Stimulated activated effector memory CD8-positive, alpha-beta T cell treated with anti-CD3 and anti-CD28 coated beads, Interleukin-12 subunit alpha, Interleukin-12 subunit beta, amount 100 ng/mL, for 72 hours (primary cell): ENCODE measurements around the gene PTPN23.
A peak's percentile ranks its signal among the peaks of the same experiment; 100 is the strongest.
"Not testable (repeated sequence)": the region's sequence is repeated elsewhere in the genome, so short reads cannot be mapped to it uniquely, and the experiment has no call there.

Source experiments
- ATAC-seq: fragments of 150-1000 bp; cut with Tn5 transposase; 2 replicates; pipeline ENCODE4 v1.10.0; 2021
- DNase-seq, 2 donors: peaks; one replicate each; pipeline ENCODE4 v3.0.0; 2021 to 2022; ENCODE audit warnings: low spot score in 2 of 2
- H3K27ac Mint-ChIP-seq: one replicate; pipeline ENCODE4 v1.8.0; 2022; ENCODE audit warnings: mild to moderate bottlenecking, mixed read lengths
- H3K36me3 Mint-ChIP-seq: one replicate; pipeline ENCODE4 v1.8.0; 2022; ENCODE audit warnings: mild to moderate bottlenecking, mixed read lengths
- H3K4me1 Mint-ChIP-seq: one replicate; pipeline ENCODE4 v1.8.0; 2022; ENCODE audit warnings: mixed read lengths
- H3K4me3 Mint-ChIP-seq: one replicate; pipeline ENCODE4 v1.8.0; 2022; ENCODE audit warnings: mild to moderate bottlenecking, mixed read lengths
- H3K9me3 Mint-ChIP-seq: one replicate; pipeline ENCODE4 v1.8.0; 2022; ENCODE audit warnings: mixed read lengths

PTPN23 gene

GRCh38 chr3:47365213-47366153 lies 15.3 kb upstream of the PTPN23 start:
- DNase-seq (no peak), ATAC-seq (no peak)
- H3K4me1 Mint-ChIP-seq: peaks cover 13% of the 10 kb centered on the region
- peaks cover 5% of the 10 kb centered on the region for H3K9me3 Mint-ChIP-seq
- H3K4me3 Mint-ChIP-seq: no peak overlapping the region
- no peak overlapping the region for H3K27ac Mint-ChIP-seq
- H3K36me3 Mint-ChIP-seq: peaks cover under 1% of the 10 kb centered on the region

- DNase-seq (no peak), ATAC-seq (no peak)
- Mint-ChIP-seq H3K4me3 (no peak overlapping the region), H3K4me1 (peaks cover 12% of the 10 kb centered on the region), H3K36me3 (no peaks in the 10 kb centered on the region), H3K27ac (no peak overlapping the region), H3K9me3 (peaks cover 5% of the 10 kb centered on the region)
Observed at GRCh38 chr3:47366833-47367232, 14.0 kb upstream of the PTPN23 start.

DNA sequence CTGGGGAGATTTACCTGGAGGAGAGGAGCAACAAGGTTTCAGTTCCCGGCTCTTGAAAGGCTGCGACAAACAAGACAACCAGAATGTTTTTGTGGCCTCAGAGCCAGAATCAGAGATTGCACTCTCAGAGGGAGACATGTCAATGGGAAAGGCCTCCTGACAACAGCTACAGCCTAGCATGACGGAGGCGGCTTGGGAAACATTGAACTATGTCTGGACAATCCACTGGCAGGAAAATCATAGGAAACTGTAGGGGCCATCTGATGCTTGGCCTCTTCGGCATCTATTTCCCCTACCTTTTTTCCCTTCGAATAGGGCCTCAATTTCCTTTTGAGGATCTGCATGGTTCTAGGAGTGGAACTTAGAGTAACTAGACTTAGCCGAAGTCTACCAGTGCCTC lies 13.2 kb upstream of the PTPN23 start:
- ATAC-seq: no peak
- Mint-ChIP-seq H3K4me1 (peaks cover 6% of the 10 kb centered on the region), H3K4me3 (no peak overlapping the region), H3K9me3 (peaks cover 2% of the 10 kb centered on the region), H3K27ac (no peak overlapping the region), H3K36me3 (no peaks in the 10 kb centered on the region)
- DNase-seq: no peak

- H3K4me3 Mint-ChIP-seq, DNase-seq, H3K36me3 Mint-ChIP-seq, H3K4me1 Mint-ChIP-seq, ATAC-seq, H3K9me3 Mint-ChIP-seq: not testable (repeated sequence)
- H3K27ac Mint-ChIP-seq: peak overlapping the region; percentile 9
Observed at GRCh38 chr3:47370020-47370419, 10.8 kb upstream of the PTPN23 start.

- no peak overlapping the region for H3K4me3 Mint-ChIP-seq
- DNase-seq (no peak), ATAC-seq (peak; percentile 45)
Observed at GRCh38 chr3:47370887-47371697, 9.7 kb upstream of the PTPN23 start.

GRCh38 chr3:47374587-47374986 lies 6.2 kb upstream of the PTPN23 start:
- H3K27ac Mint-ChIP-seq: no peak overlapping the region
- H3K4me1 Mint-ChIP-seq: peaks cover 19% of the 10 kb centered on the region
- no peaks in the 10 kb centered on the region for H3K36me3 Mint-ChIP-seq
- H3K4me3 Mint-ChIP-seq: no peak overlapping the region
- no peak for ATAC-seq
- no peak for DNase-seq
- H3K9me3 Mint-ChIP-seq: no peaks in the 10 kb centered on the region

More at GRCh38 chr3:47370887-47371697, 9.7 kb upstream of the PTPN23 start:
- H3K4me1 Mint-ChIP-seq: no peaks in the 10 kb centered on the region
- no peaks in the 10 kb centered on the region for H3K36me3 Mint-ChIP-seq
- H3K9me3 Mint-ChIP-seq: no peaks in the 10 kb centered on the region
- H3K27ac Mint-ChIP-seq: no peak overlapping the region

DNA sequence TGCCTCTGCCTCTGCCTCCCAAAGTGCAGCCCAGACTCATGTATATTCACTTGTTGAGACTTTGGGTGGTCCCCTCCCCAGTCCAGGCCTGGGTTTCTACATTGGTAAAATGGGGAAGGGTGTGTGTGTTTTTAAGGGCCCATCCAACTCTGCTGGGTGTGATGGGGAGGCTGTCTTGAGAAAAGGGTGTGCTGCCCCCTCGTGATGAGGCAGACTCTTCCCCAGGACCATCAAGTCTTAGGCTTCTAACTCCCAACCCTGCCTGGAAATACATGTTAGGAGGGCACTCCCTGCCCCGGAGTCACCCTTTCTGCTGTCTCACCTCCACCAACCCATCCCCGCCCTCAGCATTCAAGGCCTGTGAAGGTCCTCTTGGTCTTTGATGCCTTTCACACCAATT lies 4.4 kb upstream of the PTPN23 start:
- H3K9me3 Mint-ChIP-seq: no peaks in the 10 kb centered on the region
- DNase-seq (no peak), ATAC-seq (no peak)
- no peak overlapping the region for H3K27ac Mint-ChIP-seq
- peaks cover 18% of the 10 kb centered on the region for H3K36me3 Mint-ChIP-seq
- no peak overlapping the region for H3K4me3 Mint-ChIP-seq
- H3K4me1 Mint-ChIP-seq: peaks cover 33% of the 10 kb centered on the region

DNA sequence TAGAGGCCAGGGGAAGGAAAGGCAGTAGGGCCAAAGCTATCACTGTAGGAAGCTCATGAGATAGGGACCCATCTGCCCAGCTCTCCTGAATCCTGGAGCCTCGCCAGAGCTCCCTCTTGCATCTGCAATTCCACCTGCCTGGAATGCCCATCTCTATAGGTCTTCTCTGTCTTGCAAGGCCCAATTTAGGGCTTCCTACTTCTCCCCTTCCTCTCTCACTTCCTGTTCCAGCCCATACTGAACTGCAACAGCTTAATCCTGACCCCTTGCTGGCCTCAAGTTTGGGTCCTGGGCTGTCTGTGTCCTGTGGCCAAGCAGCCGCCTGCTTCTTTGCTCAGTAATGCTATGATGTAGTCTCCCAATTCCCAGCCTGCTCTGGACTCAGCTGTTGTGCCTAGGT lies 3.6 kb upstream of the PTPN23 start:
- peaks cover 24% of the 10 kb centered on the region for H3K36me3 Mint-ChIP-seq
- no peak overlapping the region for H3K4me3 Mint-ChIP-seq
- H3K27ac Mint-ChIP-seq: peak overlapping the region; percentile 27
- H3K4me1 Mint-ChIP-seq: peaks cover 41% of the 10 kb centered on the region
- DNase-seq: no peak
- H3K9me3 Mint-ChIP-seq: no peaks in the 10 kb centered on the region
- no peak for ATAC-seq

GRCh38 chr3:47378869-47379268 lies 2.0 kb upstream of the PTPN23 start:
- Mint-ChIP-seq H3K4me3 (peak overlapping the region; percentile 95), H3K27ac (no peak overlapping the region), H3K4me1 (peaks cover 53% of the 10 kb centered on the region), H3K36me3 (peaks cover 41% of the 10 kb centered on the region), H3K9me3 (no peaks in the 10 kb centered on the region)
- no peak for ATAC-seq
- DNase-seq: no peak

DNA sequence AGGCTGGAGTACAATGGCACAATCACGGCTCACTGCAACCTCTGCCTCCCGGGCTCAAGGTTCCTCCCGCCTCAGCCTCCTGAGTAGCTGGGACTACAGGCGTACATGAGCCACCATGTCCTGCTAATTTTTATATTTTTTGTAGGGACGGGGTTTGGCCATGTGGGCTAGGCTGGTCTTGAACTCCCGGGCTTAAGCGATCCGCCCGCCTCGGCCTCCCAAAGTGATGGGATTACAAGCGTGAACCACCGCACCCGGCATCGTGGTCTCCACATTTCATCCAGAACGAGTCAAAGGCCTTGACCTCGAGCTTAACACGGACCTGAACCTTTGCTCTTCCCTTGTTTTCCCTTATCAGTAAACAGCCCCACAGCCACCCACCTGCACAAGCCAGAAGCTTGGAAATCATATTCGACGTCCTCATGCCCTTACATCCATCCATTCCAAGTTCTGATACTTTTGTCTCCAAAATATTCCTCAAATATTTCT lies 1.4 kb upstream of the PTPN23 start:
- H3K27ac Mint-ChIP-seq: peak overlapping the region; percentile 99
- ATAC-seq (no peak), DNase-seq (no peak)
- peaks cover 47% of the 10 kb centered on the region for H3K36me3 Mint-ChIP-seq
- peak overlapping the region; percentile 95 for H3K4me3 Mint-ChIP-seq
- H3K4me1 Mint-ChIP-seq: peaks cover 56% of the 10 kb centered on the region
- no peaks in the 10 kb centered on the region for H3K9me3 Mint-ChIP-seq

DNA sequence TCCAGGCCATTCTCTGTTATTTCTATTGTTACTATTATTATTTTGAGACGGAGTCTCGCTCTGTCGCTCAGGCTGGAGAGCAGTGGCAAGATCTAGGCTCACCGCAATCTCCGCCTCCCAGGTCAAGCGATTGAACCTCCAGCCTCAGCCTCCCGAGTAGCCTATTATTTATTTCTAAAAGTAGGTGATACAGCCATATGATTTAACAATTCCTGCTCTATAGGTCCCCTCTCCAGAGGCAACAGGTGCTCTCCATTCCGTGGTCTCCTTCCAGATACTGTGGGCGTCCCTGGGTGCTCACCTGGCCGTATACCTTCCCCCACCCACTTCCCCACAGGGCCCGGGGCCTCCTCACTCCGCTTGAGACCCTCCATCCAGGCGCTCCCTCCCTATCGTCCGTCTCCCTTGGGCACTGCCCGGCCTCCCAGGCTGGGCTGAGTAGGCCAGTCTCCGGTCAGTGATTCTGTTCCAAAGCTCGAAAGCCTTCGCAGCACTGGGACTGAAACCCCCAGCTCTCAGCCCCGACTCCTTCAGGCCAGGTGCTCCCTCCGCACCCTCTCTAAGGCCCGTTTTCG lies 708 bp upstream of the PTPN23 start:
- Mint-ChIP-seq H3K9me3 (no peaks in the 10 kb centered on the region), H3K27ac (peak overlapping the region; percentile 99), H3K36me3 (peaks cover 50% of the 10 kb centered on the region), H3K4me3 (peak overlapping the region; percentile 95), H3K4me1 (peaks cover 56% of the 10 kb centered on the region)
- DNase-seq (no peak), ATAC-seq (no peak)

DNA sequence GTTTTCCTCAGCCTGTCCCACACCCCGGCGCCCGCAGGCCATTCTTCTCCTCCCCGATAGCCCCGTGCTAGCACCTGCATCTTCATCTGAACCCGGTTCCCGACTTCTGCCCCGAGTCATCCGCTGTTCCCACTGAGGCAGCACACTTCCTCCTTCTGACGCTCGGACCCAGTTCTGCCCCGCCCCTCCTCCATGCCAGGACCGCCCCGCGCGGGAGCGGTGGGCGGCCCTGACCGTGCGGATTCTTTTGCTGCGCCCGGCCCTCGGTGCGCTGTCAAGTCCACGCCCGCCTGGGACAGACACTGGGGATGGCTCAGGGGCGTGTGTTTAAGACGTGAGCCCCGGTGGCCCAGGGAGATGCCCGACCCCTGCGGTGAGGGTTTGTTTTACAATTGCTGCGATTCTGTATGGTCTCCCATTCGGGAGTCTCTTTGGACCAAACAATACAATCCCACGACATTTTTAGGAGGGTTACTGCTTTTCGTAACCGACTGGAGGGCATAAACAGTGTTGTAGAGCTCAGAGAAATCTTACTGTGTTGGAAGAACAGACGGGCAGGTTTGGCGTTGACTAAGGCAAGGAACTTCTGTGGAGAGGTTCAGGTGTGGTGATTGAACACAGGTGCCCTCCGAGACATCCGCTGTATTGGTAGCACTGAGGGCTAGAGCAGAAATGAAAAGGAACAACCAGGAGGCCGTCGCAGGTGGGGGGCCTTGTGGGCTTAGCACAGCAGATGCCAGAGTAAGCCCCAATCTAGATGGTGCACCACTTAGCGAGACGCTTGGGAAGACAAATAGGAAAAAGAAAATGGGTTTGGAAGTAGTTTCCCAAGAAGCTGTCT lies 716 bp downstream of the PTPN23 start:
- H3K27ac Mint-ChIP-seq: peak overlapping the region; percentile 99
- H3K4me3 Mint-ChIP-seq: peak overlapping the region; percentile 95
- ATAC-seq: peak; percentile 81
- no peaks in the 10 kb centered on the region for H3K9me3 Mint-ChIP-seq
- peak; percentile 70 to 93 for DNase-seq
- H3K36me3 Mint-ChIP-seq: peaks cover 54% of the 10 kb centered on the region
- peaks cover 66% of the 10 kb centered on the region for H3K4me1 Mint-ChIP-seq

- H3K36me3 Mint-ChIP-seq: peaks cover 74% of the 10 kb centered on the region
- H3K4me1 Mint-ChIP-seq: peaks cover 54% of the 10 kb centered on the region
- ATAC-seq: no peak
- no peak overlapping the region for H3K27ac Mint-ChIP-seq
- DNase-seq: no peak
- H3K4me3 Mint-ChIP-seq: no peak overlapping the region
- H3K9me3 Mint-ChIP-seq: no peaks in the 10 kb centered on the region
Observed at GRCh38 chr3:47384425-47384824, 3.6 kb downstream of the PTPN23 start.

GRCh38 chr3:47385007-47385406 lies 4.2 kb downstream of the PTPN23 start:
- peaks cover 72% of the 10 kb centered on the region for H3K36me3 Mint-ChIP-seq
- H3K27ac Mint-ChIP-seq: peak overlapping the region; percentile 21
- H3K4me3 Mint-ChIP-seq: no peak overlapping the region
- DNase-seq (no peak), ATAC-seq (no peak)
- peaks cover 49% of the 10 kb centered on the region for H3K4me1 Mint-ChIP-seq
- H3K9me3 Mint-ChIP-seq: no peaks in the 10 kb centered on the region
